Posterior vena cava (tissue), 2 donors: ENCODE results near the gene TMEM14A. TPM values are rescaled to one million over a fixed set of nuclear protein-coding genes. Genes with fewer than 3 reads are reported as not detected.
"Not testable (repeated sequence)": the region's sequence is repeated elsewhere in the genome, so short reads cannot be mapped to it uniquely, and the experiment has no call there.

Experiments used
- DNase-seq: peaks from one replicate; pipeline ENCODE4 v3.0.0-alpha.2; 2020; ENCODE audit warnings: low spot score
- intact Hi-C, 2 donors: fragments of 100-400 bp; cut with DNase I; formaldehyde crosslinking; loops; one replicate each; pipeline versions ENCODE4 v1.14.1 to v1.14.2; 2022 to 2023
- total RNA-seq, 2 donors: library from RNA; stranded (reverse); fragmentation: NEBNext Ultra II Directional; extraction: Animal tissue kit (Norgen Biotek cat#: 25700); gene quantifications; one replicate each; pipeline ENCODE4 v1.2.1, GENCODE V29; 2021
- donor health status: DM: yes; HTN: yes; CAD: no.
- donor health status: DM: yes; HTN: yes; CAD: no.

TMEM14A gene
- total RNA-seq, 2 donors from 2014 or later: 17.9 to 25.2 TPM

DNA sequence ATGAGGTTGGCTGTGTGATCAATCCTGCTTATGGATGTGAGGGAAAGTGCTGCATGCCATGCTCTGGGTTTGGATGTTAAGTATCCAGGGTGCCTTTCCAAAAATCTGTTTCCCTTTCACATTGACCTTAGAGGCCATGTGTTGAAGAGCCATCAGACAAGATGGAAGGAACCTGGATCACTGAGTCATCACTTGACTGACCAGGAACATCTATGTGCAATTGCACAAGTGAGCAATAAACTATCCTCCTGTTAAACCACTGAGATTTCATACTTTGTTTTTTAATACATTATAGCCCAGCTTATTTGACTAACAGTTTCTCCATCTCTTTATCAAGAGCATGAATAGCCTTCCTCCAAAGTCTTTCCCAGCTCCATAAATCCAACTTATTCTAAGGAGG lies 17.8 kb upstream of the TMEM14A start:
- no peak for DNase-seq
- intact Hi-C loops: no loop called here

DNA sequence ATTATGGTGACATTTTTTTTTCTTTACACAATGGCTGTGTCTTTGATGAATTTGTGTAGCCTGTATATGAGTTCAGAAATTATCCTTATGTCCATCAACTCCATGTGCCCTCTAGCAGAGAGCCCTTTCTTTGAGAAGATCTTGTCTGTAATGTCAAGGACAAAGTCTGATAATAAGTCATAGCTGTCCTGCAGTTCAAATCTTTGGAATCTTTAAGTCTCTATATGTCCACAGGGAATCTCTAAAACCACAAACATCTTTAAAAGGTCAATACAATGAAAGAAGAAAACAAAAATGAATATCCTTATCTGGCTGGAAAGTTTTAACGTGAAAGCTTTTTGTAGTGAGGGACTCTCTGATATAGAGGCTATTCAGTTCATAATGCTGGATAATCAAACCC lies 16.9 kb upstream of the TMEM14A start:
- intact Hi-C loops: loop anchor here in 1 of 2 donors (2.0 kb wide), 1 partner anchor 239 kb away; no protein-coding TSS in a partner anchor
- DNase-seq: no peak

DNA sequence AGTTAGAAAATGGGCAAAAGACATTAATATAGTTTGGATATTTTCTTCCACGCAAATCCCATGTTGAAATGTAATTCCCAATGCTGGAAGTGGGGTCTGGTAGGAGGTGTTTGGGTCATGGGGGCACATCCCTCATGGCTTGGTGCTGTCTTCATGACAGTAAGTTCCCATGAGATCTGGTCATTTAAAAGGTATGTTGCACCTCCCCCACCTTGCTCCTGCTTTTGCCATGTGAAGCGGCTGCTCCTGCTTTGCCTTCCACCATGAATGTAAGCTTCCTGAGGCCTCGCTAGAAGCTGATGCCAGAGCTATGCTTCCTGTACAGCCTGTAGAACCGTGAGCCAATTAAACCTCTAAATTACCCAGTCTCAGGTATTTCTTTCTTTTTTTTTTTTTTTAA lies 16.3 kb upstream of the TMEM14A start:
- intact Hi-C loops: loop anchor here in 1 of 2 donors (2.0 kb wide), 1 partner anchor 240 kb away; no protein-coding TSS in a partner anchor
- no peak for DNase-seq

DNA sequence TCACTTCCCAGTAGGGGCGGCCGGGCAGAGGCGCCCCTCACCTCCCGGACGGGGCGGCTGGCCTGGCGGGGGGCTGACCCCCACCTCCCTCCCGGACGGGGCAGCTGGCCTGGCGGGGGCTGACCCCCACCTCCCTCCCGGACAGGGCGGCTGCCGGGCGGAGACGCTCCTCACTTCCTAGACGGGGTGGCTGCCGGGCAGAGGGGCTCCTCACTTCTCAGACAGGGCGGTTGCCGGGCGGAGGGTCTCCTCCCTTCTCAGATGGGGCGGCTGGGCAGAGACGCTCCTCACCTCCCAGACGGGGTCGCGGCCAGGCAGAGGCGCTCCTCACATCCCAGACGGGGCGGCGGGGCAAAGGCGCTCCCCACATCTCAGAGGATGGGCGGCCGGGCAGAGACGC lies 15.0 kb upstream of the TMEM14A start:
- intact Hi-C loops: loop anchor here in 1 of 2 donors (2.0 kb wide), 1 partner anchor 241 kb away; no protein-coding TSS in a partner anchor
- not testable (repeated sequence) for DNase-seq

DNA sequence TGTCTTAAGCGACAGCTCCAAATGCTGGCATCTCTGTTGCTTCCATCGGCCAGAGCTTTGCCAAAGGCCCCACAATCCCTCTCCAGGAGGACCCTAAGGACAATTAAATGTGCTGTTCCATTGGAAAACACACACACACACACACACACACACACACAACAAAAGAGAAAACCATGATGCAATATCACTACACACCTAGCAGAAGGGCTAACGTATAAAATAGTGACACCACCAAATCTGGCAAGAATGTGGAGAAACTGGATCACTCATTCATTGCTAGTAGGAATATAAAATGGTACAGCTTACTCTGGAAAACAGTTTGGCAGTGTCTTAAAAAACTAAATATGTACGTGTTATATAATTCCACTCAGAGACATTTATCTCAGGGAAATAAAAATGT lies 13.0 kb upstream of the TMEM14A start:
- intact Hi-C loops: no loop called here
- no peak for DNase-seq

DNA sequence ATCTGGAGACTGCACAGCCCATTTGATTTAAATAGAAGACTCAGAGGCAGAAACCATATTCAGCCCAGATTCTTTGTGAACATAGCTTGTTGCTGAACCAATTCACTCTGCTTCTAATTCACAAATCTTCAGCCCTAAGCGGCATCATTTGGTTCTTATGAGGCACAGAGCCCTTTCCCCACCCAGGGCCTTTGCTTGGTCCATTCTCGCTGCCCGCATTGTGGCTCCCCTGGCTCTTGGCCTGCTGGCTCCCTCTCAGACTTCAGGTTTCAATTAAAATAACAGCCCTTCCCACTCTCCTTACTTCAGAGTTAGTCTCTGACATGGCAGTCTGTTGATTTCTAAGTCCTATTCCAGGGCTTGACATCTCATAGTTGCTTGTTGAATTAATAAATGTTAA lies 9.4 kb upstream of the TMEM14A start:
- no peak for DNase-seq
- intact Hi-C loops: loop anchor here in 1 of 2 donors (5.0 to 10.0 kb wide), 2 partner anchors 87 to 244 kb away; partner anchors contain the start of gene TRAM2

DNA sequence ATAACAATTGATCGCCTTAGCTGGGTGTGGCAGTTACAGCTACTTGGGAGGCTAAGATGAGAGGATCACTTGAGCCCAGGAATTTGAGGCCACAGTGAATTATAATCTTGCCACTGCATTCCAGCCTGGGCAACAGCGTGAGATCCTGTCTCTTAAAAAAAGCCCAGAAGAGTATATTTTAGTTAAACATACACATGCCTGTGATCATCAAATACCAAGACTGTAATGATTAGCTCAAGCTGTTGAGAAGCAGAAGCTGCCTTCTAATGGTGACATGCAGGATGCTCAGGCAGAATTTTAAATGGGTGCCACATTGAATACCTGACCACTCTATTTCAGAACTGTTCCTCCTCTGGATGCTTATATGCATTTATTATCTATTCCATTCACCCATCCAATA lies 8.9 kb upstream of the TMEM14A start:
- no peak for DNase-seq
- intact Hi-C loops: loop anchor here in 1 of 2 donors (5.0 to 10.0 kb wide), 2 partner anchors 87 to 245 kb away; partner anchors contain the start of gene TRAM2

DNA sequence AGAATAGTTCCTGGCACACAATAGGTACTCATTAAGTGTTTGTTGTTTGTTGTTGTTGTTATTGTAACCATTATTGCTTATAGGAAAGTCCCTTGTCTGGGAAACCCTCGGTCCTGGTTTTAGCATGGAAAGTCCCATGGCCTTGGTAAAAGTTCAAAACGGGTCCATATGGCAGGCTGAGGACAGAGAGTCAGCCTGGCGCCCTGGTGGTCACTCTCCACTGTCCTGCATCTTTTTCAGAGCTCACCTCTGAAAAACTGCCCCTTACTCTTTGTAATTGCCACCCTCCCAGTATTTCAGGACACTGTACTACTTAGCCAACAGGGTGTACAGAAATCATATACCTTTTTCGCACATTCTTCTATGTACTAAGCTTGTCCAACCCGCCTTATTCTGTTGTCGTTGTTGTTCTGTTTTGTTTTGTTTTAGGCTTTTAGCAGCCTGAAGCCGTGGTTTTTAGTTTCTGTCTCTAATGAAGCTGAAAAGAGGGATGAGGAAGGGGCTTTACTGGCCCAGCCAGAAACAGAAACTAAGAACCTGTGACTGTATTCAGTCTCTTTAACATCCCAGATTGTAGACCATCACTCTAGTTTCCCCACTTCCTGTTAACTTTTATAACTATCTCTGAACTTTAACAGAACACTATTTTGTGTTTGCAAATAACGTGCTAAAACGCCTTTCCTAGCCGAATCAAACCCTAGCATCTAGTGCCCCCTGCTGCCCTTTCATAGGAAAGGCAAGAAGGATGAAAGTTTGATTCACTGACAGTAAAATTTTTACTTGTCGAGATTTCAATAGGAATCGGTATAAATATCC lies 7.6 kb upstream of the TMEM14A start:
- no peak for DNase-seq
- intact Hi-C loops: loop anchor here in 1 of 2 donors (5.0 to 10.0 kb wide), 2 partner anchors 89 to 246 kb away; partner anchors contain the start of gene TRAM2

DNA sequence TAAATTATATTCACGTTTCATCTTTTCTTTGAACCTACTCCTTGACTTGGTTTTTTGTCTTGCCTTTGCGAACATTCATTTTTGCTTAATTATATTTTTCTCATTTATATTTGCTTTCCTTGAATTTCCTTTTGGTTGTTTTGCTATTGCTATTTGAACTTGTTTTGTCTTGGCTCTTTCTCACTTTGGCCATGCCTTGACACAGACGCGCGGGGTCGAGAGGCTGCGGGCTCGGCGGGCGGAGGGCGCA lies 7.1 kb upstream of the TMEM14A start:
- no peak for DNase-seq
- intact Hi-C loops: loop anchor here in 1 of 2 donors (5.0 to 10.0 kb wide), 2 partner anchors 89 to 247 kb away; partner anchors contain the start of gene TRAM2

DNA sequence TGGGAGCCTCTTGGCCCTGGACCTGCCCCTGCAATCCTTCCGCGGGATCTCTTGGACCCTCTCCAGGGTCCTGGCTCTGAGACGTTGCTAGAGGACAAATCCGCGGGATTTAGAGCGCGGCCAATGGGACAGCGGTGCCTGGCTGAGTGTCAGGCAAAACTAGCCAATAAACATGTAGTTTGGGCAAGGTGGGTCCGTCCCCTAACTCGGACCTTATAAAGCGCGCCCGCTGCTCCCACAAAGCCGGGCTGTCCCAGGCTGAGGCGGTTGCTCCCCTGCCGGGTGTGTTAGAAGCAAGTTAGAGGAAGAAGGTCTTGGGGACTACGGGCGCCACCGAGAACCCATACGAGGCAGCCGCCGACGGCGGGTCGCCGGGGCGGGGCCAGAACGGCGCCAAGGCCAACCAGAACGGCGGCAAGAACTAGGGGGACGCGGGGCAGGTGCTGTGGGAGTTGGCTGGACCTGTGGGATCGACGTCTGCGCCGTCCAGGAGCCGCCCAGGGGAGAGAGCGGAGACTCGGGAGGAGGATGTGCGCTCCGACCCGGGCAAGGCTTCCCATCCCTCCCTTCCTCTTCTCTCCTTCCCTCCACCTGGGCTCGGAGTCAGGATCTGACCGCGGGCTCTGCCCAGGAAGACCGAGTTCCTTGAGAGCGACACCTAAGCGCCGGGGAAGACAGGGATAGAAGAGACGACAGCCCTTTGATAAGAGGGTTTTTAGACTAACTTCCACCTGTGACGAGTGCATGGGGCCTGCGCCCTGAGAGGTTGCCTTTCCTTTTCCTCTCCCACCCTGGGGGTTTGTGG lies 6.5 kb upstream of the TMEM14A start:
- peak; percentile 95 for DNase-seq
- intact Hi-C loops: loop anchor here in 1 of 2 donors (5.0 to 10.0 kb wide), 2 partner anchors 90 to 247 kb away; partner anchors contain the start of gene TRAM2

DNA sequence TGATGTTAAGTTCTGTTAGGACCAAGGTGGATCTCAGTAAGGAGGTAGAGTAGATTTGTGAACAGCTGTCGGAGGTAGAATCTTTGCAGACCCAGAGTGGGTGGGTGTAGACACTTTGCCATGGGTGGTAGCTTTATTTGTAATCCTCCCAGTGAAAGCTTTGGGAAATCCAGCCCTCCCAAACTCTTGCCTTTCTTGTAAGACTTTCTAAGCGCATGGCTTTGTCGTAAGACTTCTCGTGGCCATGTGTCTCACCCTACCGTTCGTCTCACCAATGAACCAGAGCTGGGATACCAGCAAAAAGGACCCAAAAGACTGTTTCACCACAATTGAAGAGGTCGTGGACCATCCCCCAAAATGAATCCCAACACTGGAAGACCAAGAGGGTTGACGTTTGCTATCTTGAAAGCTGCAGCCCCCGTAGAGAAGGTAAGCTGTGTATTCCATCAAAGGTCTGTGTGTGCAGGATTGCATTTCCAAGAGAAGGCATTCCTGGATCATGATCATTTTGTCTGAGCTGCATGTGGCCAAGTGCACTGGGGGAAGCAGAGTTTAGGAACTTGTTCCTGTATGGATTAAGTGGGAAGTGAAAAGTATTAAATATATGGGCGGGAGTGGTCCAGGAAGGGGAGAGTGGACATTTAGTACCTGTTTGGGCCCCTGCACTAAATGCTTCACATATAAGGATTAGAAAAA lies 5.8 kb upstream of the TMEM14A start:
- intact Hi-C loops: loop anchor here in 1 of 2 donors (5.0 to 10.0 kb wide), 2 partner anchors 90 to 248 kb away; partner anchors contain the start of gene TRAM2
- DNase-seq: no peak

DNA sequence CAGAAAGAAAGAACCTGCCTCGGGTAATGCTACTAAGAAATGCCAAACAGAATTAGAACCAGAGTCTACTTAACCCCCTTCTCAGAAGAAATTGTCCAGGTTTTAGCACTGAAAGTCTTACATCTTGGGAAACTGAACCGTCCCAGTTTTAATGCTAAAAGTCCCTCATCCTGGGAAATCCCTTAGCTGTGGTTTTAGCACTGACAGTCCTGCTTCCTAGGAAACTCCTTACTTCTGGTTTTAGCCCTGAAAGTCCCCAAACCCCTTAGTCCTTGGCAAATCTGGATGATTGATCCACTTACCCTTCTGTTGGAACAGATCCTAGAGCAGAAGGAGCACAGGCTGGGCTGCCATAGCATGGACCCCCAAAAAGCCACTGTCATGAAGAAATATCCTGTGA lies 4.8 kb upstream of the TMEM14A start:
- intact Hi-C loops: loop anchor here in 1 of 2 donors (10.0 kb wide), 1 partner anchor 91 kb away; the partner anchor contains the start of gene TRAM2
- DNase-seq: no peak

DNA sequence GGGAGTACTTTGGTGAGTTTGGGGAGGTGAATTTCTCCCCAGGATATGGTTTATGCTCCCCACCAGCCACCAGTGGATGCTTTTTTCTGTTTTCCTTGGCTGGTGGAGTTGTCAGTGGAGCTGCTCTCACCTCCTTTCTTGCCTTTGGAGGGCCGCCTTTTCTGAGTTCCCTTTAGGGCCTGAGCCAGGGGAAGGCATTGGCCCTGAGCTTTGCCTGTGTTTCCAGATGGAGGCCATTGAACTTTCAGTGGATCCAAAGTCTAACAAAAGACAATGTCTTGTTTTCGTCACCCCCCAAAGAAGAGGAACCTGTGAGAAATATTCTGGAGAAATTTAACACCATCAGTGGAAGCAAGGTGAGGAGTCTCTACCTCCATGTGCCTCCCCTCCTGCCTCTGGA lies 4.4 kb upstream of the TMEM14A start:
- intact Hi-C loops: loop anchor here in 1 of 2 donors (10.0 kb wide), 1 partner anchor 92 kb away; the partner anchor contains the start of gene TRAM2
- no peak for DNase-seq

DNA sequence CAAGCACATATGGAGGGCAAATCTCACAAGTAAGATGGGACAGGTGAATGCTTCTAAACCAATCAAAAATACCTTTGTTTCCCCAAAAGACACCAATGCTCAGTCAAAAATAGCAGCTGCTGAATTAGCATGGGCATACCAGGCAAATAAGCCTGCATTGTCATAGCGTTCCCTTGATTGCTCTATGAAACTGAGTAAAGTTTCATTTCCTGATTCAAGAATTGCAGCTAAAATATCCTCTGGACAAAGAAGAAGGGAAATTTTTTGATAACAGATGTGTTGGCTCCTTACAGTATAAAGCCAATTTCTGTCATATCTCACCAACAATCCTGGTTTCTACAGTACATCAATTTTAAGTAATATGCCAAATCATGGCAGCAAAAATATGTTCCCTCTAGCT lies 3.3 kb upstream of the TMEM14A start:
- intact Hi-C loops: loop anchor here in 1 of 2 donors (10.0 kb wide), 1 partner anchor 93 kb away; the partner anchor contains the start of gene TRAM2
- DNase-seq: no peak

DNA sequence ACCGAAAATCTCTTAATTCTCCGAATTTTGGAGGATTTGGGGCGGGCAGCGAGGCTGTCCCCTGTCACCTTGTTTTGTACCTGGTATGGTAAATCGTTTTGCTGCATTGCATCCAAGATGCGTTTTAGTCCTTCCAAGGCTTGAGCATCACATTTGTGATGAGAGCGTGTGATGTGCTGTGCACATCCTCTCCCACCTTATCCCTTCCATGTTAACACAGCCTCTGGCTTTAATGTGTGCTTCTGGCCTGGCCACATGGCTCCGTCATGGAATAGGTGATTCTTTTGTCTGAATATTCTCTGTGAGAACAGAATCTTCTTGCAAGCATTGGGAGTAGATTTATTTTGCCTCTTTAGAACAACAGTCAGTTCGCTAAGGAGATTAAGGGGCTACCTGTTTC lies 763 bp downstream of the TMEM14A start:
- intact Hi-C loops: no loop called here
- DNase-seq: no peak

DNA sequence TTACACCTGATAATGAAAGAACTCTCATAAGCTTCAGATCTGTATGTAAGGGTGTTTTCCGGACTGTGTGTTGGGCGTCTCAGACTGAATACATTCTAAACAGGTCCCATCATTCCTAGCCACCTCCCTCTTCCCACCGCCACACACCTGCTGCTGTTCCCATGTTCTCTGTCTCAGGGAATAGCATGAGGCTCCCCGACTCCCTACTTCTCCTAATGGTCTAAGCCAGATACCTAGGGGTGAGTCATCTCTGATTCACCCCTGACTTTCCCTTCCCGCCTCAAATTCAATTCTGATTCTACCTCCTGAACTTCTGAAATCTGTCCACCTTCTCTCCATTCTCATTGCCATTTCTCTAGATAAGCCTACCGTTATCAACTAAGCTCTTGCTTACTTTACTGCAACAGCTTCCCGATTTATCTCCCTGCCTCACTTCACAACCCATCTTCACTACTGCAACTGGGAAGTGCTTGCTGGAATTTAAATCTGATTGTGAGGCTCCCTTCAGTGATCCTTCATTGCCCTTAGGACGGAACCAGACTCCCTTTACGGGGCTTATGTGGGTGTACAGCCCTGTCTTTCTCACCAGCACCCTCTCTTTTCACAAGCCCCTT lies 1.6 kb downstream of the TMEM14A start:
- intact Hi-C loops: no loop called here
- no peak for DNase-seq

DNA sequence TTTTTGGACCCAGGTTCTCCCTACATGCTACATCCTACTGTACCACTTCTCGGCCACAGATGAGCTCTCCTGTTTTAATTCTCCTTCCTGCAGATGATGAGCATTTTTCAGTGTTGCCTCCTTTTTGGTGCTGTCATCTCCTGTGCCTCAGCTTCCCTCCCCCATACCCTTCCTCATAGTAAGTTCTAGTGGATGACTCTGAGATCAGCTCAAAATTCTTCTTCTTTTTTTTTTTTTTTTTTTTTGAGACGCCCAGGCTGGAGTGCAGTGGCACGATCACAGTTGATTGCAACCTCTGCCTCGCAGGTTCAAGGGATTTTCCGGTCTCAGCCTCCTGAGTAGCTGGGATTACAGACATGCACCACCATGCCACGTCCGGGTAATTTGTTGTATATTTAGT lies 3.8 kb downstream of the TMEM14A start:
- intact Hi-C loops: no loop called here
- DNase-seq: no peak

DNA sequence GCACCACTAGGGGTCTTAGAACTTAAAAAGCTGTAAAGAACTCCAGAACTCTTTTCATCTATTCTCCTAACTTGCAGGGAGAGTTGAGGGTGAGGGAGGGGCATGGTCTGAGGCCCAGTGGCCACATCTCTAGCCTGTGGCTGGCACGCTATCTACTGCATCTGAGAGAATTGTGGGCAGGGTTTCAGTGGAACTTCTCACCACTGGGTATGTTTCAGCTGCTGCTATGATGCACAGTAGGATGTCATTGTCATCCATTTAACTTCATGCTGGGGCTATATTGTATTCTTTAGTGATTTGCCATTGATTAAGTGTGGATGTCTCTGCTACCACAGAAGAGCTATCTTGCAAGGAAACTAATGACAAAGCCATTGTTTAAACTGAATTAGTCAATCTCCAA lies 4.5 kb downstream of the TMEM14A start:
- DNase-seq: no peak
- intact Hi-C loops: no loop called here

DNA sequence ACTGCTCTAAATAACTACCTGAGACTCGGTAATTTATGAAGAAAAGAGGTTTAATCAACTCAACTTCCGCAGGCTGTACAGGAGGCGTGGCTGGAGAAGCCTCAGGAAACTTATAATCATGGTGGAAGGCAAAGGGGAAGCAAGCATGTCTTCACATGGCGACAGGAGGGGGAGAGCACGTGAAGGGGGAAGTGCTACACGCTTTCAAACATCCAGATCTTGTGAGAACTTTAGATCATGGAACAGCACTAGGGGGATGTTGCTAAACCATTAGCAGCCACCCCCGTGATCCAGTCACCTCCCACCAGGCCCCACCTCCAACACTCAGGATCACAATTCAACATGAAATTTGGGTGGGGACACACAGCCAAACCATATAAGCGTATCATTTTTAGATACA lies 5.7 kb downstream of the TMEM14A start:
- DNase-seq, intact Hi-C loops: not testable (repeated sequence)
